Measurements from ENCODE around the gene PYGM. TPM values are rescaled to one million over a fixed set of nuclear protein-coding genes. Genes with fewer than 3 reads are reported as not detected.

The PYGM gene
- polyA plus RNA-seq, 10 donors, result 56.2 to 435 (median 195) TPM

DNA sequence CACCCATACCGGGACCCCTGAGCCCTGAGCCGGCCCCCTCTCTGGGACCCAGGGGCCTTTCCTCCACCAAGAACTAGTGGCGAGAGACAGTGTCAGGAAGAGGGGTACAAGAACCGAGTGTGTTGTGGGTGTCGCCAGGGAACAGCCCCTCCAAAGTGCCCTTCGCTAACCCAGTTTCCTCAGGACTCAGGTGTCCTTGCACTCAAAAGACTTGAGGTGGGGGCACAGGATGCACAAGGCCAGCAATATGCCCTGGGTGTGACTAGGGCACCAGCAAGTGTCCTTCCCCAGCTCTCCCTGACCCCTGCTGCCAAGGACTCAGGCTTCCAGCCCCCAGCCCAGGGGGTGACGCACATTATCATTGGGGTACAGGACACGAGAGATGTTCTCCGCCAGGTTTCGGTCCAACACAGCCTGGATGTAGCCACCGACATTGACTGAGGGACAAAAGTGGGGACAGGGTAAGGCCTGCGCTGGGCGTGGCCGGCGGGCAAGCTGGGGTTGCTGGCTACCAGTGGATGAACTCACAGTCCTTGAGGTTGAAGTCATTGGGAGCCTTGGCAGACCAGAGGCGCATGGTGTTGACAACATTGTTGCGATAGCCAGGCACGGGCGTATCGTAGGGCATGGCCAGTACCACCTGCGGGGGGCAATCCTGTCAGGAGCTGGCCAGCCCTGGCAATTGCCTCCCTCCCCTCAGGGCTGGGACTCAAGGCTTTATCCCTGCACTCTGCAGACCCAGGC, 4.7 kb downstream of the PYGM start:
- DNase-seq, result no peak

DNA sequence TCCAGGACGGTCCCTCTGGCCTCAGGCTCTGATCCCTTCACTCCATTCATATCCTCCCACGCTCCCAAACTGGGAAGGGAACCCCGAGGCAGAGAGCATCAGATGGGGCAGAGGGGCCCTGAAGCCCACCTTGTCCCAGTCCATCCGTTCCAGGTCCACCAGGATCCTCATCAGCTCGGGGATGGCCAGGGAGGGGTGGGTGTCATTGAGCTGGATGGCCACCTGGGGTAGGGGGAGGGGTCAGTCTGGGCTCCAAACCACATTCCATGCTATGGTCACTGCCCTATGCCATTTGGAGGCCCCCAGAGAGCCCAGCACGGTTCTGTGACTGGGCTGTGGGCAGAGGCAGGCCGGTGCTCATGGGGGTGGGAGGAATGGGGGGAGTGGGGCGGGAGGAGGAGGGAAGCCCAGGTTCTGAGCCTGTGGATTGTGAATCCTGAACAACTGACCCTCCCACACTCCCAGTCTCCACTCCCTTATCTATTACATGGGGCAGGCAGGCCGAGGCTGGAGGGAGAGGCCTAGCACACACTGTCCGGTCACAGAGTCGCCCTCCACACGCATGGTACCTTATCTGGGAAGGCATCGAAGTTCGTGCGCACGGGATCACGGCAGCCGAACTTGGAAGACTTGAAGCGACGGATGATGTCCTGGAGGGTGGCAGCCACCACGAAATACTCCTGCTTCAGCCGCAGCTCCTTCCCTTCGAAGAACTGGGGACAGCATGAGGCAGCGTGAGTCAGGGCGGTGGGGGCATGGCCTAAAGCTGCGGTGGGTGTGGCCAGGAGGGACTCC, 5.5 kb downstream of the PYGM start:
- DNase-seq, result no peak

DNA sequence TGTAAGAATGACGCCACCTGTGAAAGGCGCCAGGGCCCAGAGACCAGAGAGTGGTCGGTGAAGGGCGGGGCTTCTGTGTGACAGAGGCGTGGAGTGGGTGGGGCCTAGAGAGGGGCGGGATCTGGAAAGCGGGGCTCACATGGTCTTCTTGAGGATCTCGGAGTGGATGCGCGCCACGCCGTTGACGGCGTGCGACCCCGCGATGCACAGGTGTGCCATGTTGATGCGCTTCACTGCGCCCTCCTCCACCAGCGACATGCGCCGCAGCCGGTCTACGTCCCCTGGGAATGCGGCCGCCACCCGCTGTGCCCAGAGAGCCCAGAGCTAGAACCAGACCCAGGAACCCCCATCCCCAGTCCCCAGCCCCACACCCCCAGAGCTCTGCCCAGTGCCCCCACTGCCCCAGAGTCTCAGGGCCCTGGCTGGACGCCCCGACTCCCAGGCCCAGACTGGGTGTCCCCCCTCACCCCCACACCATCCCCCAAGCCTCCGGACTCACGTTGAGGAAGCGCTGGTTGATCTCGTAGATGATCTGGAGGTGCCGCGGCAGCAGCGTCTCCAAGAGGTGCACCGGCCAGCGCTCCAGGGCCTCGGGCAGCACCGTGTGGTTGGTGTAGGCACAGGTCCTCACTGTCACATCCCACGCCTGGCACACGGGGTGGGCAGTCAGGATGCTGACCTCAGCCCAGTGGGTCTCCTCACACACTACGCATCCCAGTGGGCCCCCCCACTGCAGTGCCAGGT, 6.2 kb downstream of the PYGM start:
- DNase-seq, result no peak

DNA sequence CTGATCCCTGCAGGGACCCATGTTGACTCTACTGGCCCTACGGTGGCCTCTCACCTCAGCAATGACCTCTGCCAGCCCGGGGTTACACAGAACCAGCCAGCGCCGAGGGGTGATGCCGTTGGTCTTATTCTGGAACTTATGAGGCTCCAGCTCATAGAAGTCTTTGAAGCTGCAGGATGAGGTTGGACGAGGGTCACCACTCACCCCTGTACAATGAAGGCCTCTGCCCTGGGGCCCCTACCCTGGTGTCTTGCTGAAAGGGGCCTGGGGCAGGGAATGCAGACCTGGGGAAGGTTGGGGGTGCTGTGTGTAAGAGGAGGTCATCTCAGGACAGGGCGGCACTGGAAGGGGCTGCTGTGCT, 6.8 kb downstream of the PYGM start:
- no peak for DNase-seq

DNA sequence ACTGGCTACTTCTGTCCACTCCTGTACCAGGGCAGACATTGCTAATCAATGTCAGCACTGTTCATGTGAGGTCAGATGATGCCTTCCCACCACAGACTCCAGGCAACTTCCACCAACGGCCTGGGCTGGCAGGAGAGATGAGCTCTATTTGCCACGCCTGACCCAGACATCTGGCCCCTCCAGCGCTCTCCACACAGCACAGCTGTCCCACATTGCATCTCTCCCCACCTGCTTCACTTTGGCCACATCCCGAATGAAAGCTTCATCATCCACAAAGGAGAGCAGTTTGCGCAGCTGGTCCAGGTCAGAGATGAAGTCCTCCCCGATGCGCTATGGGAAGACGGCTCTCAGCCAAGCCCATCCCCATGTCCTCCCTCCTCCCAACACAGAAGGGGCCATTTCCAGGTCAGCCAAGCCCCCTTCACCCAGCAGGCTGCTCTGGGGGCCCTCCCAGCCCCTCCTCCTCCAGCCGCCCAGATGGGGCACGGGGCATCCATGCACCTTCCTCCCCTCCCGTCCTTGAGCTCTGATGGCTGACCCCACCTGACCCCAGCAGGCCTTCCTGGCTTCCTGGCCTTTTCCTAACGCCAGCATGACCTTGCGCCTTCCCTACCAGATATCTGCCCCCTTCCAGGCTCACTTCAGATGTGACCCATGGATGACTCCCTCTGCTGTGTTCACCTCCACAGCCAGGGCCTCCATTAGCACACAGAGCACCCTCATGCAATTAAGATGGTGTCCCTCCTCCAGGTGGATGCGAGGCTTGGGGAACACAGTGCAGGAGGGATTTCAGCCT, 7.4 kb downstream of the PYGM start:
- peak in 1 of 3 donors; percentile 49 for DNase-seq

DNA sequence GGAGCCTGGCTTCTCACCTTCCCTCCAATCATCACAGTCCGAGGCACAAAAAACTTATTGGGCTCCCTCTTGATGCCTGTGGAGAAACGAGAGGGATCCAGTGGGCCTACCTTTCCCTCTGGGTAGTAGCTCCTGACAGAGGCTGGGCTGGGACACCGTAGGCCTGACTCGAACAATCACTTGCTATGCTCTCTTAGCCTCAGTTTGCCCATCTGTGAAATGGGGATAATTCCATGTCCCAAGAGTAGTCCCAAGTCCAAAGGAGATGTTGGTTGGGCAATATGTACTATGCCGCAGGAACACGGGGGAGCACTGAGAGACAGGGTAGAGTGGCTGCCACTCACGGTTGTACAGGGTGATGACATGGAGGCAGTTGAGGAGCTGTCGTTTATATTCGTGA, 8.2 kb downstream of the PYGM start:
- no peak for DNase-seq

DNA sequence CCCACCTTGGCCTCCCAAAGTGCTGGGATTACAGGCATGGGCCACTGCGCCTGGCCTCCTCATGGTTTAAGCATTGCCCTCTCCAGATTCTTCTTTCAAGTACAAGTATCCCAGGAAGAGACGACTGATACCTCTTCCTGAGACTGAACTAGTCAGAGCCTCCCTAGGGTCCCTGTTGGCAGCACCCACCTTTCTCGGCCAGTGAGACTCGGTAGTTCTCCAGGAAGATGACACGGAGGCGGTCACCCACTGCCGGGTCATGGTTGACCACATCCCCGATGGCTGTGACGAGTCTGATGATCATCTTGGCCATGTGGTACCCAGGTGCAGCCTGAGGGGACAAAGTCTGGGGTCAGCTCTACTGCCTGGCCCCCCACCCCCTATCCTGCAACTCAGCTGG, 8.6 kb downstream of the PYGM start:
- DNase-seq, result no peak

DNA sequence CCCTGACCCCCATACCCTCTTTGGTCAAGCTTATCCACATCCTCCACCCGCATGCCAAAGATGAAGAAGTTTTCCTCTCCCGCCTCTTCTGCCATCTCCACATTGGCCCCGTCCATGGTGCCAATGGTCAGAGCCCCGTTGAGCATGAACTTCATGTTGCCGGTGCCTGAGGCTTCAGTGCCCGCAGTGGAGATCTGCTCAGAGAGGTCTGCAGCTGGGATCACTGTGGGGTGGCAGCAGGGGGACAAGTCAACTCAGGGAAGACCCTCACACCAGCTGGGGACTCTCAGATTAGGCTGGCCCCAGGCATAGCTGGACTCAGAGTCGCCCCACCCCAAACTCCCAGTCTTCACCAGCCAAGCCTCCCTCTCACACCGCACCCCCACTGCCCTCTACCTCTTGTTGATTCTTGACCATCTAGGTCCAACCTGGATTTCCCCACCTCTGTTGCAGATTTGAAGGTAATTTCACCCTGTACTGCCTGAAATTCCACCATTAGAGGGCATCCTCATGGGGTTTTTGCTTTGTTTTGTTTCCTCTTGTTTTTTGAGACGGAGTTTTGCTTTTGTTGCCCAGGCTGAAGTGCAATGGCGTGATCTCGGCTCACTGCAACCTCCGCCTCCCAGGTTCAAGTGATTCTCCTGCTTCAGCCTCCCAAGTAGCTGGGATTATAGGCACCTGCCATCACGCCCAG, 9.3 kb downstream of the PYGM start:
- DNase-seq, result no peak

DNA sequence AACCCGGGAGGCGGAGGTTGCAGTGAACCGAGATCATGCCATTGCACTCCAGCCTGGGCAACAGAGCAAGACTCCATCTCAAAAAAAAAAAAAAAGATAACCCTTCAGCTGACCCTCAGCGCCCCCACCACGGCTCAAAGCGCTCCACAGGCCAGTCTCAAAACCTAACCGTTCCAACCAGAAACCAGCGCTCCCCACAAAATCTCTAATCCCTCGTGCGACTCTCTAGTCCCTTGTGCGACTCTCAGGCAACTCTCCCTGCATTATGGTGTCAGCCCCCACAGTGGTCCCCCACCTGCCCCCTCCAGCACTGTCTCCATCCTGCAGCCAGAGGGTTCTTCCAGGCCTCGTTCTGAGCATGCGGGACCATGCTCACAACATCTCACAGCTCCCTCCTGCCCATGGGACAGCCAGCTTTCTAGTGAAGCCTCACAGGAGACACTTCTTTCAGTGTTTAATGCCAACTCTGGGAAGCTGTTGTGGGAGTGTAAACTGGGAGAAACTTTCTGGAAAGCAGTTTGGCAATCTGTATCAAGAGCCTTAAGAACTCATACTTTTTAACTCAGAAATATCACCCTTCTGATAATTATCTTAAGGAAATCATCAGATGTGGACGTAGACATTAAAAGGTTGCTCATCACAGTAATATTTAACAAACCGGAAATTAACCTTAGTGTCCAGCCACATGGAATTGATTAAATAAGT, 11.7 kb downstream of the PYGM start:
- peak in 2 of 3 donors; percentile 50 to 61 for DNase-seq

DNA sequence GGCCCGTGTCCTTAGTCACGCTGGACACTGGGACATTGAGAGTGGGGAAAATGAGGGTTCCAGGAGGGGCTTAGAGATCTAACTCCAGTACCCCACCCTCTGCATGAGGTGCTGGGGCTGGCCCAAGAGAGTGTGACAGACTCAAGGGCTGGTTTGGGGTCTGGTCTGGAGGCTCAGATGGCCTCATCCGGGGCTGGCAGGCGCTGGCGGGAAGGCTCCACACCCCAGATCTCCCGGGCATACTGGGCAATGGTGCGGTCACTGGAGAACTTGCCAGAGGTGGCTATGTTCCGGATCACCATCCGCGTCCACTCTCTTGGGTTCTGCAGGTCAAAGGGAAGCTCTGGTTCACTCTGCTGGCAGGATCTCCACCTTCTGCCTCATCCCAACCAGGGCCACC, 13.3 kb downstream of the PYGM start:
- DNase-seq, result no peak

DNA sequence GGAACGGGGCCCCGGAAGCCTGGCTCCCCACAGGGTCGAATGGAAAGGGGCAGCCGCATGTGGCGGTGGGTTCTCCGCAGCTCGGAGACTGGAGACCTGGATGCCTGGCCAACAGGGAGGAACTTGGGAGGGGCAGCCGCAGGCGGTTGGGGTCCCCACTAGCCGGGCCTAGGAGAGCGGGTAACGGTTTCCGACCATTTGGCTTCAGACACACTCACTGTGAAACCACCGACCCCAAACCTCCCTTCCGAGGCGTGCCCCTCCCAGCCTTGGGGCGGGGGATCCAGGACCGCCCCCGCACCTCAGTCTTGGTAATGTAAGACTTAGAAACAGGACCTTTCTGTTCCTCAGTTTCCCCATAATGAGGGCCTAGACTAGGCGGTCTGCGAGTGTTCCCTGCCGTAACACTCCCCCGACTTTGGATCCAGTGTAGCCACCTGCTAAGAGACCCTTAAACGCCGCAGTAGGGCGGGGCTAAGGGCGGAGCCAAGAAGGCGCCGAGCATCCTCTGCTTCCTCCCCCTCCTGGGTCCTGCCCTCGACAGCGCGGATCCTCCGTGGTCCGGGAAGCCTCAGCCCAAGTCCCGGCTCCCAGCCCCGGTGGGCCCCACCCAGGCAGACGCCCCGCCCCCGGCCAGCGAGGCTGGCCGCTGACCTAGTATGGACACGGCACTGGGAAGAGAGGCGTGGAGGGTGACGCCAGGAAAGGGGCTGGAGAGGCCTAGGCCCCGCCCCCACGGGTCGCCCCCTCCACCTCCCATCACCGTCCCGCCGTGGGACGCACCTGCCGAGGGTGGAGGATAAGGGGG, 14.0 kb downstream of the PYGM start:
- DNase-seq, result peak; percentile 69 to 82 (median 80)

DNA sequence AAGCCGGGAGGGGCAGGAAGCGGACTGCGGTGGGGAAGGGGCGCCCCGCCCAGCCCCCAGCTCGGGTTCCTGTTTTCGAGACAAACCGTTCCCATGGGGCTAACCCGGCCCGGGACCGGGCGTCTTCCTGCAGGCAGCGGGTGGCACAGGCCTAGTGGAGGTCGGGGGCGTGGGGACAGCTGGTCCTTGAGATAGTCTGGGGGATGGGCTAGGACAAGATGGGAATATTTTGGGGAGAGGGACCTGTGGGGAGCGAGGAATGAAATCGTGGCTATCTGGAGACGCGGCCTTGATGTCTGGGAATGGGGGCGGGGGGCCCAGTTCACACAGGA, 14.6 kb downstream of the PYGM start:
- DNase-seq, result peak in 2 of 3 donors; percentile 55 to 69

DNA sequence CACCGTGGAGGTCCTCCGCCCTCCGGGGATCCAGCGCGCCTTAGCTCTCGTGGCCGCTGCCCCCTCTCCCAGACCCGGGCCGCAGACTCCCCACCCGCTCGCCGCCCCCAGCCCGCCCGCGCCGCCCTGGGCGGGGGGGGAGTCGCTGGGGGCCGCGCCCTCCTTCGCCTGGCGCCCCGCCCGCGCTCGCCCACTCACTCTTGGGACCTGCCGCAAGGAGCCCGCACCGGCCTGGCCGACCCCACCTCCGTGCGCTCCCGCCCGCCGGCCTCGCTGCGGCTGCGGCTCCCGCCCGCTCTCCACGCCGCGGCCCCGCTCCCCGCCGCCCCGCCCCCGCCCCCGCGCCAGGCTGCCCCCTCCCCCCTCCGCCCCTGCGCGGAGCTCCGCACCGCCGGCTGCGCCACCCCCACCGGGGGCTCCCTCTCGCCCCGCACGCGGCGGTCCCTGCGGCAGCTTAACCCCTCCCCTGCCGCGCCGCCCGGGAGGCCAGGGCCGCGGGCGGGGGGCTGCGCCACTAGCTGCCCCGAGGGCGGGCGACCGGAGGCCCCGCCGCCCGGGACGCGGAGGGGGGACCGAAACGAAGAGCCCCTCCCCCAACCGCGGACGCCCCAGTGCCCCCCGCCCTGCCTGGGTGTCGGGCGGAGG, 15.1 kb downstream of the PYGM start:
- no peak for DNase-seq

DNA sequence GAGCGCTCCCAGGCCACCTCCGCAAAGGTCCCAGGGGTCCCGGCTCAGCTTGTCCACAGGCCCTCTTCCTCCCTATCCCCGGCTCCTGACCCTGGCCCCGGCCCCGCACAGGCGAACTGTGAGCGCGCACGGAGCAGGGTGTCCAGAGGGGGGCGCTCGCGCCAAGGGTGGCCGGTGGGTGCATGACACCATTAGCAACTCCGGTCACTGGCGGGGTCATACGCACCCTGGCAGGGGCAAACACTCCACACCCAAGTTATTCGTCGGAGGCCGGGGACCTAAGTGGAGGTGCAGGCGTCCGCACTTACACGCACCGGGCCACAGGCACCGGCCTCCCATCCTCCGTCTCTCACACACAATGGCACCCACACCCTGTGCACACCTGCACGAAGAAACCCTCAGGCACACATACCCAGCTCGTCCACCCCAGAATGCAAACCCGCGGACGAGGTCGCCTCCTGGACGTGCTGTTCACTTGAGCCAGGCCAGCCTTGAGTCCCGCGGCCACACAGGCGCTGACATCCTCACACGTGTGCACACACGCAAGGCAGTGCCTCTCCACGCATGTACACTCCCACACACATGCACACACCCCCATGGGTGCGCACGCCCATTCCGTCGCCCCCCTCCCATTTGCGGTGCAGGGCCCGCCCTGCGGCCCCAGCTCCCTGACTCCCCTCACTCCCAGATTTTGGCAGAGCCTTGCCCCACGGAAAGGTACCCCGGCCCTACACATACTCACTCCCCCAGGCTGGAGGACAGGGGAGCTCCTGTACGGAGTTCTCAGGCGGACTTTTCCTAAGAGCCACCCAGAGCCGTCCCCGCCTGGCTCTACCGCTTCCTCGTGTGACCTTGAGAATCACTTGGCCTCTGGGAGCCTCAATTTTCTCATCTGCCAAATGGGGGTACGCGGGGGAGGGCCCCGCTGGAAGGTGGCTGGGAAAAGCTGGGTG, 15.9 kb downstream of the PYGM start, which contains the start of gene RASGRP2:
RASGRP2 (minus strand) TSS at position 552 of the 953 bp plus-strand sequence. CDS start 1,276 bp downstream, outside the sequence.
- DNase-seq, result peak in 2 of 3 donors; percentile 54 to 79

DNA sequence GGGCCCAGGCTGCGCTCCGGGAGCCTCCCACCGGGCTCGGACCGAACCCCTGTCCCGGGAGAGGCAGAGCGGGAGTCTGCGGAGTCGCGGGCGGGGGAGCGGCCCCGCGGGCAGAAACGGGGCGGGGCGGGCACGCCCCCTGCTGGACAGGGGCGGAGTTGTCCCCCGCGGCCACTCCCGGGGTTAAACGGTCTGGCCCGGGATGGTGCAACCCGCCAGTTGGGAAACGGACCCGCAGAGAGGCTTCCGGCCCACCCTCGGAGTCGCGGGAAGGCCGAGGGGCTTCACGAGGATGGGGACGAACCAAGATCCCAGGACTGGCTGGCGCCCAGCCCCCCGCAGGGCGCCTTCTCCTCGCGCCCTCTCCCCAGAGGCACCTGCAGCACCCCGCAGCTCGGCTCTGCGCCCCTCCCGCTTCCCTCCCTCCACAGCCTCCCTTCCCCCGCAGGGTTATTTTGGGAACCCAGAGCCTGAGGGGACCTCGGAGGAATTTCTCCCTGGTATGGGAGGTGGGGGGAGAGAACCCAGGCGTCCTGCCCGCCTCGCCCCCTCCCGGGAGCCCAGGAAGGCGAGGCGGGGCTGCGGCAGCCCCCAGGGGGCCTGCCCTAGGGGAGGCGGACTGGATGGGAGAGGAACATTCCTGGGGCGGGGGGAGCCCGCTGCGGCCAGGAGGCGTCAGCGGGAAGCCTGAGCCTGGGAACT, 16.7 kb downstream of the PYGM start:
- peak in 2 of 3 donors; percentile 40 to 67 for DNase-seq

DNA sequence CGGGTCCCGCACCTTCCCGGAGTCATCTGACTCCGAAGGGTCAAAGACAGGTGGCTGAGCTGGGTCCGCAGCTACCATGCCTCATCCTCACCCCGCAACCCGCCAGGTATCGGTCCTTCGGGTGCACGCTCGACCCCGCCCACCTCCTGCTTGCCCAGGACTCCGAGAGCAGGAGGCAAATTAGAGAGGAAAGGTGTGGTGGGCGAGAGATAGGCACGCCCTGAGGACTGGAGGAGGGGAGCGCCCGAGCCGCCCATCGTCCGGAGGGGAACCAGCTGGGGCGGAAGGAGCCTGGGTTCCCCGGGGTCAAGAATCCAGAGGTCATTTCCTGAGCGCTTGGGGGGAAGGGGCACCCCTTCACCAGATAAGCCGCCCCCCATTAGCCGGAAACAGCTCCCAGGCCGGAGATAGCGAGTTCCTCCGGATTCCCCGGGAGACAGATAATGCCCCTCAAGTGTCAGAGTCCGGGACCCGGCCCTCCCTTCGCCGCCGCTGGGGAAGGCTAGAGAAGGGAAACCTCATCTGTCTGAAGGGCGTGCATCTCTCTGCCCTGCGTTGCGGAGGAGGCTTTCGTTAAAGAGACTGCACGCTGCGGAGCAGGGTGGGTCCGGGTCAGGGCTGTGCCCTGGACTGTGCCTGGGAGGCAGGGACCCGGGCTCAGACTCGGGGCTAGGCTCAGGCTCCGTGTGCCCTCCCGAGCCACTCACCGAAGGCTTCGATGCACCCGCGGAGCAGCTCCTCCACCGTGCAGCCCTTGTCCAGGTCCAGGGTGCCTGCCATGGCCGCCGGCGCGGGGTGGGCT, 17.5 kb downstream of the PYGM start:
- no peak for DNase-seq

All from muscle of back (tissue), 11 donors.